A673 (cell line): ENCODE data around the gene PGBD5. TPM values are rescaled to one million over a fixed set of nuclear protein-coding genes. Genes with fewer than 3 reads are reported as not detected.

Source experiments
- BruUV-seq: library from RNA; stranded (reverse); fragments of 400-500 nt; replicated peaks from 2 replicates; lab custom pipeline; 2021; lab: Mats Ljungman, UMichigan
- CTCF ChIA-PET: fragments of 300-600 bp; sonication (Branson Sonifier 250); formaldehyde crosslinking; loops from one replicate; lab custom pipeline; 2022; ENCODE audit warnings: antibody characterized with exemption; lab: Charles Lee
- POLR2A ChIA-PET: fragments of 300-600 bp; sonication (Branson Sonifier 250); formaldehyde crosslinking; loops from one replicate; lab custom pipeline; 2022; ENCODE audit warnings: antibody characterized with exemption; ENCODE audit not compliant: low non-redundant PET; lab: Charles Lee
- DNase-seq: peaks from one replicate; pipeline ENCODE4 v3.0.0-alpha.2; 2015; ENCODE audit warnings: low spot score
- H3K27ac ChIP-seq: fragments of 200-600 bp; sonication (generic); 2 replicates; pipeline ENCODE4 v1.5.1; 2016; ENCODE audit warnings: mixed run types, low read depth, mild to moderate bottlenecking, mixed read lengths, antibody characterized with exemption, low read length; ENCODE audit not compliant: poor library complexity, severe bottlenecking
- H3K27me3 ChIP-seq: fragments of 200-600 bp; sonication (generic); replicated peaks from 2 replicates; pipeline ENCODE4 v1.6.1; 2017; ENCODE audit warnings: mixed run types, low read depth, mild to moderate bottlenecking, mixed read lengths, antibody characterized with exemption, low read length; ENCODE audit not compliant: insufficient read depth, poor library complexity
- H3K36me3 ChIP-seq: fragments of 200-600 bp; sonication (generic); 2 replicates; pipeline ENCODE4 v1.6.1; 2016; ENCODE audit warnings: mixed run types, mild to moderate bottlenecking, mixed read lengths, antibody characterized with exemption, low read length; ENCODE audit not compliant: insufficient read depth, poor library complexity, severe bottlenecking
- H3K4me1 ChIP-seq: fragments of 200-600 bp; sonication (generic); 2 replicates; pipeline ENCODE4 v1.6.1; 2017; ENCODE audit warnings: mixed run types, mild to moderate bottlenecking, mixed read lengths, antibody characterized with exemption, low read length; ENCODE audit not compliant: insufficient read depth, poor library complexity, severe bottlenecking
- H3K4me3 ChIP-seq: fragments of 200-600 bp; sonication (generic); 2 replicates; pipeline ENCODE4 v1.5.1; 2016; ENCODE audit warnings: low read depth, mixed run types, mild to moderate bottlenecking, mixed read lengths, low read length; ENCODE audit not compliant: poor library complexity, severe bottlenecking
- H3K9me3 ChIP-seq: fragments of 200-600 bp; sonication (generic); 2 replicates; pipeline ENCODE4 v1.6.1; 2016; ENCODE audit warnings: mixed run types, low read depth, mild to moderate bottlenecking, mixed read lengths, antibody characterized with exemption, low read length; ENCODE audit not compliant: poor library complexity, severe bottlenecking
- EZH2 ChIP-seq: fragments of 200-600 bp; sonication (generic); IDR thresholded peaks from 2 replicates; pipeline ENCODE4 v1.6.1; 2017; ENCODE audit warnings: borderline replicate concordance, low read depth, mild to moderate bottlenecking, mixed read lengths, antibody characterized with exemption, low read length; ENCODE audit not compliant: poor library complexity, severe bottlenecking
- intact Hi-C: fragments of 100-400 bp; cut with micrococcal nuclease; formaldehyde crosslinking; loops from one replicate; pipeline ENCODE4 v1.10.0; 2022; ENCODE audit not compliant: unreplicated experiment
- total RNA-seq: library from RNA; stranded (reverse); gene quantifications from 2 replicates; pipeline ENCODE4 v1.2.3, GENCODE V29; 2021
- TF ChIP-seq, protein P1 (sequence below): fragments of 300-800, 200-600 bp; sonication (generic); conservative IDR thresholded peaks from 2 replicates; pipeline ENCODE4 v1.5.1; 2017; ENCODE audit warnings: low read depth, mild to moderate bottlenecking, antibody characterized with exemption, low read length, moderate library complexity, mixed read lengths

Gene PGBD5
- total RNA-seq, 1 experiment from 2014 or later = 0.52 TPM

GRCh38 chr1:230322421-230322756, 103.7 kb downstream of the PGBD5 start:
- H3K27me3 ChIP-seq = no peaks in the 10 kb centered on the region
- H3K27ac ChIP-seq = no peak overlapping the region
- H3K4me3 ChIP-seq = no peak overlapping the region
- CTCF ChIA-PET = no interaction called here
- TF ChIP-seq, protein P1, sequence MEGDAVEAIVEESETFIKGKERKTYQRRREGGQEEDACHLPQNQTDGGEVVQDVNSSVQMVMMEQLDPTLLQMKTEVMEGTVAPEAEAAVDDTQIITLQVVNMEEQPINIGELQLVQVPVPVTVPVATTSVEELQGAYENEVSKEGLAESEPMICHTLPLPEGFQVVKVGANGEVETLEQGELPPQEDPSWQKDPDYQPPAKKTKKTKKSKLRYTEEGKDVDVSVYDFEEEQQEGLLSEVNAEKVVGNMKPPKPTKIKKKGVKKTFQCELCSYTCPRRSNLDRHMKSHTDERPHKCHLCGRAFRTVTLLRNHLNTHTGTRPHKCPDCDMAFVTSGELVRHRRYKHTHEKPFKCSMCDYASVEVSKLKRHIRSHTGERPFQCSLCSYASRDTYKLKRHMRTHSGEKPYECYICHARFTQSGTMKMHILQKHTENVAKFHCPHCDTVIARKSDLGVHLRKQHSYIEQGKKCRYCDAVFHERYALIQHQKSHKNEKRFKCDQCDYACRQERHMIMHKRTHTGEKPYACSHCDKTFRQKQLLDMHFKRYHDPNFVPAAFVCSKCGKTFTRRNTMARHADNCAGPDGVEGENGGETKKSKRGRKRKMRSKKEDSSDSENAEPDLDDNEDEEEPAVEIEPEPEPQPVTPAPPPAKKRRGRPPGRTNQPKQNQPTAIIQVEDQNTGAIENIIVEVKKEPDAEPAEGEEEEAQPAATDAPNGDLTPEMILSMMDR = no peak
- TF ChIP-seq EZH2 = no peak
- no peak for DNase-seq
- POLR2A ChIA-PET = no interaction called here
- intact Hi-C loops = no loop called here
- H3K36me3 ChIP-seq = no peaks in the 10 kb centered on the region
- BruUV-seq = no TSS peak
- no peaks in the 10 kb centered on the region for H3K4me1 ChIP-seq
- H3K9me3 ChIP-seq = no peaks in the 10 kb centered on the region

GRCh38 chr1:230321741-230322420, 104.3 kb downstream of the PGBD5 start:
- intact Hi-C loops = no loop called here
- H3K4me3 ChIP-seq = no peak overlapping the region
- no peaks in the 10 kb centered on the region for H3K36me3 ChIP-seq
- DNase-seq = no peak
- POLR2A ChIA-PET = no interaction called here
- H3K4me1 ChIP-seq = no peaks in the 10 kb centered on the region
- CTCF ChIA-PET = no interaction called here
- no peaks in the 10 kb centered on the region for H3K27me3 ChIP-seq
- no peaks in the 10 kb centered on the region for H3K9me3 ChIP-seq
- BruUV-seq = no TSS peak
- no peak for TF ChIP-seq EZH2
- TF ChIP-seq, protein P1 = no peak
- no peak overlapping the region for H3K27ac ChIP-seq

- DNase-seq = no peak
- H3K9me3 ChIP-seq = no peaks in the 10 kb centered on the region
- ChIA-PET POLR2A (no interaction called here), CTCF (no interaction called here)
- no TSS peak for BruUV-seq
- H3K27ac ChIP-seq = no peak overlapping the region
- TF ChIP-seq, protein P1 = no peak
- TF ChIP-seq EZH2 = no peak
- H3K27me3 ChIP-seq = no peaks in the 10 kb centered on the region
- H3K36me3 ChIP-seq = no peaks in the 10 kb centered on the region
- no peaks in the 10 kb centered on the region for H3K4me1 ChIP-seq
- intact Hi-C loops = no loop called here
- H3K4me3 ChIP-seq = no peak overlapping the region
These were observed 104.8 kb downstream of the PGBD5 start for GRCh38 chr1:230321341-230321740.
